NCI-H1930 (cell line): ENCODE results near the gene NRXN3.

Experiments used
- DNase-seq, 2 experiments: peaks; one replicate each; lab custom pipeline; 2025; lab: John Stamatoyannopoulos, UW

The NRXN3 gene

GRCh38 chr14:78637489-78637888, 467.3 kb downstream of the NRXN3 start:
- DNase-seq, result no peak

- DNase-seq, result peak in 1 of 2 experiments; percentile 13
These were observed 467.8 kb downstream of the NRXN3 start for GRCh38 chr14:78637908-78638475.

DNA sequence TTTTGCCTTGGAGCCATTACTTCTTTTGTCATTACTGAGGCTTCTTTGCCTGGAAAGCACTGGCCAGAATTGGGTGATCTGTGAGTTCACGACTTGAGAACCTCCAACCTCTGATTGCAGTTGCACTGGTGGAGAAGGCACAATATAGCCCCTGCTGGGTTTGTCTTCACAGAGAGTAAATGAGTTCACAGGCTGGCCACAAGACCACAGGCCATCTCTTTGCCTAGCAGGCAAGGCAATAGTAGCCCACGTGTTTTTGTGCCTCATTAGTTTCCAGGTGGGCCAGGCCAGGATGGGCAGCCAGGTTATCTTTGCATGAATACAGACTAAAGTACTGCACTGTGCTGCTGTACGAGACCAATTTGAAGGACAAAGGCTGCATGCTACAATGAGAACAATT, 468.8 kb downstream of the NRXN3 start:
- DNase-seq, result peak; percentile 47 to 80

DNA sequence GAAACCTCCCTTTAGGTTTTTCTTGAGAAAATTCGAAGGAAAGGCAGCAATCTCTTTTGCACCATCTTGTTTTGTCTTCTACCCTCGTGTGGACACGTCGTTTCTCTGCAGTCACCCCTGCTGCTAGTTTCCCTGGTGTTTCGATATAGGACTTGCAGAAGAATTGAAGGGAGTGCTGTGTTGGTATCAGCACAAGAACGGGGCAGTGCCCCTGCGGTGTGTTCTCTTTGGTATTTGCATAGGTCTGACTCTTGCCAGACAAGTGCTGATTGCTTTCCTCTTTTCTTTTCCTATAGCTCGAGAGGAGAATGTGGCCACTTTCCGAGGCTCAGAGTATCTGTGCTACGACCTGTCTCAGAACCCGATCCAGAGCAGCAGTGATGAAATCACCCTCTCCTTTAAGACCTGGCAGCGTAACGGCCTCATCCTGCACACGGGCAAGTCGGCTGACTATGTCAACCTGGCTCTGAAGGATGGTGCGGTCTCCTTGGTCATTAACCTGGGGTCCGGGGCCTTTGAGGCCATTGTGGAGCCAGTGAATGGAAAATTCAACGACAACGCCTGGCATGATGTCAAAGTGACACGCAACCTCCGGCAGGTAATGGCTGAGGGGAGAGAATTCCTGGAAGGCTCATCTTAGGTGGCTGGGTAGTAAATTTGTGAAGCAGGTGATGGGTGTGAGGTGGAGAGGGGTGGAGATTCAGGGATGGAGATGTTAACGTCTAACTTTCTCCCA, 474.8 kb downstream of the NRXN3 start:
- peak in 1 of 2 experiments; percentile 12 for DNase-seq

DNA sequence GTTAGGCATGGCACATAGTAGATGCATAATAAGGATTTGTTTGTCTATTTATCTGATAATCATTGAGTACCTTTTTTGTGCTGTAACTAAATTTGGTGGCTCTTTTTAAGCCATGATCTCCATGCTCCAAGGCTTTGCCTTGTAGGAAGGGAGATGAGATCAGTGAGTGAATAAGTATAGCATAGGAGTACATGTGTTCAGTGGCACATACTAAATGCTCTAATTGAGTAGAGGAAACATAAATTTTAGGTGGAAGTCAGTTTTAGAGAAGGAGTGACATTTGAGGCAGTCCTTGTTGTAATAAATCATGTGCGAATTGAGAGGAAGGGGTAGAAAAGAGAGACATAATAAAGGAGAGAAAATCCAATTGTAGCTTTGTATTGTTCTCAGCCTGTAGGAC, 482.6 kb downstream of the NRXN3 start:
- no peak for DNase-seq

GRCh38 chr14:78653173-78653572, 483.0 kb downstream of the NRXN3 start:
- no peak for DNase-seq

GRCh38 chr14:78657451-78657850, 487.3 kb downstream of the NRXN3 start:
- DNase-seq, result no peak

DNA sequence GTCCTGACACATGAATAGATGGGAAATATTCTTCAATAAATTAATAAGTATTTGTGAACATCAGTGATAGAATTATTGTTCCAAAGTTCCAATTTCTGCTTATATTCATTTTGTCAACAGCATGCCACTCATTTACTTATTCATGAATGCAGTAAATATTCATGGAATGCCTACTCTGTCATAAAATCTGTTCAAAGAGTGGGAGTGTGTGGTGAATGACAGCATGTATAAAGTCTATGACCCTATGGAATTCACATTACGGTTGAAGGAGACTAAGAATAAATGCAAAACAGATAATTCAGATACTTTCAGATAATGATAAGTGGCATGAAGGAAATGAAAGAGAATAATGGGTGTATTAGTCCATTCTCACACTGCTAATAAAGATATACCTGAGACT, 494.7 kb downstream of the NRXN3 start:
- no peak for DNase-seq

DNA sequence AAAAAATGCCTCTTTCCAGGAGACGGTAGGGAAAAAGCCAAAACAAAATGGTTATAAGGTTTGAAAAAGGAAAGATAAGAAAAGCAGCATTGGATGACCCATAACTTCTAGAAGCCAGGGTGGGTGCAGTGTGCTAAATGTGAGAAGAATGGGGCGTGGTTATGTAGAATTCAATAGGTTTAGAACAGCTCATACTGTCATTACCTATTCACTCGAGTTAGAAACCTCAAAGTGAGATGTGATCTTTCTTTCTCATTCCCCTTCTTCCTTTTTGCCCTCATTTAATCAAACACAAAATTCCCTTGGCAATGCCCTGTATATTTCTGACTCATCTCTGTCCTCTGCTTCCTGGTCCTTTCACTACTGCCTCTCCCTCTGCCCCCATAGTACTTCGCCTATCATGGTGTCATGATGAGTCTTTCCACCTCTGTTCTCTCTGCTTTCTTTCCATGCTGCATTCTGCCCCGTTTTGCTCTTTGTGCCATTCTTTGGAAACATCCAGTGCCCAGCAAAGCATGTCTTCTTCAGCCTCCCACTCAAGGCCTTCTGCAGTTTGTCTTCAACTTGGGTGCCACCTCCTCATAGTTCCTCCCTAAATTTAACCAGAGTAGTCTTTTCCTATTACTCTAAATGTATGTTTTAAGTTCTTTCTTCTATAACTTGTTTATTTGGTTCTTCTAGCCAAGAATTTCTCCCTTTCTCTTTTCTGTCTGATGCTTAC, 496.3 kb downstream of the NRXN3 start:
- no peak for DNase-seq

- DNase-seq, result no peak
These were observed 497.0 kb downstream of the NRXN3 start for GRCh38 chr14:78667141-78667540.

DNA sequence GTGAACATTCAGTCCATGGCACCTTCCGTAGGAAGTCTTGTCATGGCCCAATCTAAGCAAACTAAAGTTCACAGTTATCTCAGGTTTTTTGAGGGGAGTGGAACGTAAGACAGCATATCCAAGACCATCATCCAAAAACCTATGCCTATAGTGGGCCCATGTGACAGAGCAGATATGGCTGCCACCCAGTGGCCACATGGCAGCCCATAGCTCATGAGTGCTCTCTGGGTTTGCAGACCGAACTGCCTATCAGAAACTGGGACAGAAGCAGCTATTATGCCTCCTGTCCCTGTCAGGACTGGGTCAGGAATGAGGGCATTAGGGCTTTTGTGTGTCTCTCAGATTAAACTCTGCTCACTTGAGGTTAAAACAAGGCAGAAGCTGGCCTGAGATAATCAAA, 503.7 kb downstream of the NRXN3 start:
- DNase-seq, result peak in 1 of 2 experiments; percentile 8

- no peak for DNase-seq
These were observed 504.6 kb downstream of the NRXN3 start for GRCh38 chr14:78674820-78675219.

DNA sequence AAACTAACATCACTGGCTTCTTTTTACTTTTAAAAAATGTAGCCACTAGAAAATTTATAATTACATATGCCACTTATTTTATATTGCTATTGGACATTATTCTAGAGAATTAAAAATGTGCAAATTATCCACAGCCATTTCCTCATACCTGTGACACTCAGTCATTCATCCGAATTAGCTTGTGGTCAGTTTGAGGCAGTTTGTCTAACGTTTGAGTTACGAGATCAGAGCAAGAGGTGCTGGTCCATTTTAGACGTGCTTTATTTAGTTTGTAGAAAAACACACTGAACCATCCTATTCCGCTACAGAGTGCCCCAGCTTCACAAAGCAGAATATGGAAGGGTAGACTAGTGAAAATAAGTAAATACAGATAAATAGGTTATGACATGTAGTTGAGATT, 513.0 kb downstream of the NRXN3 start:
- no peak for DNase-seq

GRCh38 chr14:78683981-78684380, 513.8 kb downstream of the NRXN3 start:
- DNase-seq, result no peak

GRCh38 chr14:78688503-78688902, 518.3 kb downstream of the NRXN3 start:
- DNase-seq, result no peak

GRCh38 chr14:78690836-78691235, 520.7 kb downstream of the NRXN3 start:
- no peak for DNase-seq

DNA sequence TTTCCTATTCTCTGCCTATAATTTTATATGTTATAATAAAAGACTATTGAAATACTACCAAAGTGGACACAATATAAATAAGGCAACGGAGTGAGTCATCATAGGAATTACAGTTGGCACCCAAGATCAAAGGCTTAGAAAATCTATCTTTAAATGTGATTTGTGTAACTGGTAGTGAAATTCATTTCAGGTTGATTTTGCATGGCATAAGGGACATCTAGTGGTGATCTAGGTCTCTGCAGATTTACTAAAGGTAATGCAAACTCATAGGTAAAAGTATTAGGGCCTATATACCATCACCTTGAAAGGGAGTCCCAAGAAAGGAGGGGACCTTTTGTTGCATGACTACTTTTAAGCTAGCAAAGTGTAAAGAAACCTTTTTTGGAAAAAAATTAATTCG, 527.2 kb downstream of the NRXN3 start:
- peak in 1 of 2 experiments; percentile 37 for DNase-seq

DNA sequence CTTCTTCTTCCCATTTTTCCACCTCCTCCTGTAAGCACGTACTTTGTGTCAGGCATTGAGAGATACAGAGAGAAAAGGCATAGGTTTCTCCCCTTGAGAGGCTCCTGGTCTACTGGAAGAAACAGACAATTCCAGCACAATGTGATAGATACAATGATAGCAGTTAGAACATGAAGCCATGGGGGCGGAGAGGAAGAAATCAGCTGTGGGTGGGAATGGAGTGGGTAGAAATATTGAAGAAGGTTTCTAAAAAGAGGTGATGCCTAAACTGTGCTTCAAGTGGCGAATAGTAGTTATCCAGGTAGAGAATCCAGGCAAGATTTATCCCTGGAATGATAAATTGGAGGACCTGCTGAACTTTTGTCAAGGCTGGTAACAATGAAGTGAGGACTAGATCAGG, 528.8 kb downstream of the NRXN3 start:
- DNase-seq, result no peak

- no peak for DNase-seq
These were observed 530.1 kb downstream of the NRXN3 start for GRCh38 chr14:78700236-78700635.

- DNase-seq, result no peak
These were observed 531.1 kb downstream of the NRXN3 start for GRCh38 chr14:78701246-78701645.

- DNase-seq, result no peak
These were observed 534.8 kb downstream of the NRXN3 start for GRCh38 chr14:78704965-78705364.

DNA sequence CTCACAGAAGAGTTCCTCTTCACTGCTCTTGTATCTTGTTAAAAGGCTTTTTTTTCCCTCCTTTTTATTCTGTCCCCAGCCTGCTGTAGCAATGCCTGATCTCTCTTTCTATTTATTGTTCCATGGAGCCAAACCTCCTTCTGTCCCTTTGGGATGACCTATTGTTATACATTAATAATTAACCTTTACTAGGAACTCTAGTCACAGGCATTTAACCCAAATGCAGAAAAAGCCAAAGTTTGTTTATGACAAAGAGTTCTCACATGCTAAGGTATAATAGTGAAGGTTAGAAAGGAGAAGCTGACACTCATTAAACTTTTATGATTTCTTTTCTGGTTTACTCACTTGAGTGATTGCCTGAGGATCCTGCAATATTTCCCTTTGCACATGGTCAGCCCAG, 535.8 kb downstream of the NRXN3 start:
- DNase-seq, result no peak
